CD1c-positive myeloid dendritic cell (primary cell): ENCODE results near the gene EVA1A.

Source experiments
- DNase-seq: peaks from one replicate; pipeline ENCODE4 v3.0.0-alpha.2; 2016; ENCODE audit errors: extremely low spot score

The EVA1A gene

GRCh38 chr2:75447176-75447575, 113.6 kb downstream of the EVA1A start:
- DNase-seq, result no peak
